Astrocyte of the spinal cord (primary cell): ENCODE results near the gene POC1B.

Experiments
- DNase-seq: peaks from one replicate; pipeline ENCODE4 v3.0.0; 2011; ENCODE audit warnings: low read depth, low spot score
- H3K4me3 ChIP-seq: 2 replicates; pipeline ENCODE4 v1.5.1; 2011; ENCODE audit warnings: low read depth, mild to moderate bottlenecking, low read length, moderate library complexity
- in situ Hi-C: cut with HindIII; loops from 2 replicates; pipeline ENCODE4 v1.10.0; 2017; ENCODE audit warnings: low sequenced_read_pairs
- TF ChIP-seq, protein P1 (sequence below): IDR thresholded peaks from 2 replicates; pipeline ENCODE4 v1.5.1; 2012; ENCODE audit warnings: low read depth, mild to moderate bottlenecking, low read length, inconsistent platforms

Gene POC1B

DNA sequence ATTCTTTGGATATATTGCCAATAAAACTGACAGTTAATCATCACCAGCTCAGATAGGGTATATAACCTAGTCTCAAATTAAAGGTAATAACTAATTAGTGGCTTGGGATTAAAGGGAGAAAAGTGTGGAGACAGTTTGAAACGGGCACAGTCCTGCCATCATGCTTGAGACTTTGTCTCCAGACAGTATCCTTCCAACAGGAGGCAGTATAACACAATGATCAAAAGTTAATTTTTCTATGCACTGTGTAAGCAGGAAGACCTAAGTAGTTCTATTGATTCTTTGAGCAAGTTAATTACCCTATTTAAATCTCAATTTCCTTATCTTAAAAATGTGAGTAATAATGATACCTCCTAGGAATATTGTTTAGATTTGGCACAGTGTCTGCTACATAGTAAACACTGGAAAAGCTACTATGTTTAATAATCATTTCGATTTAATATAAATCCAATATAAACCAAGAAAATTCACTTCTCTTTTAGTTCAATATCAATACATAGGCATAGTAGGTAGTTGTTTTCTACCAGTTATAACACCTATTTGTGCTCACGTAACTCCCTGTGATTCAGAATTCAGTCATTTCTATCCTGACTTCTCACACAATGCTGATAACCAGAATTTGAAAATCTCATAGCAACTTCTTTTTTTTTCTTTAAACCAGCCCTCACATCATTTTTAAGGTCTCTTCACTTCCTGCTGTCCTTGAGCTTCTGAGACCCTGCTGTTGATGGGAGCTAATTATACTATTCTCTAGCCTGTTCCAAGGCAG, 54.9 kb downstream of the POC1B start:
- H3K4me3 ChIP-seq, result no peak overlapping the region
- in situ Hi-C loops, result no loop called here
- DNase-seq, result peak; percentile 53
- TF ChIP-seq, protein P1, sequence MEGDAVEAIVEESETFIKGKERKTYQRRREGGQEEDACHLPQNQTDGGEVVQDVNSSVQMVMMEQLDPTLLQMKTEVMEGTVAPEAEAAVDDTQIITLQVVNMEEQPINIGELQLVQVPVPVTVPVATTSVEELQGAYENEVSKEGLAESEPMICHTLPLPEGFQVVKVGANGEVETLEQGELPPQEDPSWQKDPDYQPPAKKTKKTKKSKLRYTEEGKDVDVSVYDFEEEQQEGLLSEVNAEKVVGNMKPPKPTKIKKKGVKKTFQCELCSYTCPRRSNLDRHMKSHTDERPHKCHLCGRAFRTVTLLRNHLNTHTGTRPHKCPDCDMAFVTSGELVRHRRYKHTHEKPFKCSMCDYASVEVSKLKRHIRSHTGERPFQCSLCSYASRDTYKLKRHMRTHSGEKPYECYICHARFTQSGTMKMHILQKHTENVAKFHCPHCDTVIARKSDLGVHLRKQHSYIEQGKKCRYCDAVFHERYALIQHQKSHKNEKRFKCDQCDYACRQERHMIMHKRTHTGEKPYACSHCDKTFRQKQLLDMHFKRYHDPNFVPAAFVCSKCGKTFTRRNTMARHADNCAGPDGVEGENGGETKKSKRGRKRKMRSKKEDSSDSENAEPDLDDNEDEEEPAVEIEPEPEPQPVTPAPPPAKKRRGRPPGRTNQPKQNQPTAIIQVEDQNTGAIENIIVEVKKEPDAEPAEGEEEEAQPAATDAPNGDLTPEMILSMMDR, result peak; percentile 61

DNA sequence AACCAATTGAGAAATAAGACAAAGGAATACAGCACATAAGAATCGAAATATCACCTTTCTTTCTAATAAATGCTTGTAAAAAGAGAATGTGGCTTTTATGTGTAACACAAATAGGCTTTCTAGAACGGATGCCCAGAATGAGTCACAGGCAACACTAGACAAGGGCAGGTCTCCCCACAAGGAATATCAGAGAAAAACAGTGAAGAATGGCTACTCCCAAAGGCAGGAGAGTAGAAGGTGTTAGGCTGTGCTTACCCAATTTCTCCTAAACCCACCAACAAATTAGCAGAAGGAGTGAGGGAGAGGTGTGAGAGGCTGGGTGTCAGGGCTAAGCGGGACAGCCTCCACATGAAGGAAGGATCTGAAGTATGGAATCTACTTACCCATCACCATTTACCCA, 56.5 kb downstream of the POC1B start:
- DNase-seq, result peak; percentile 73
- in situ Hi-C loops, result no loop called here
- TF ChIP-seq, protein P1, result no peak
- H3K4me3 ChIP-seq, result no peak overlapping the region

DNA sequence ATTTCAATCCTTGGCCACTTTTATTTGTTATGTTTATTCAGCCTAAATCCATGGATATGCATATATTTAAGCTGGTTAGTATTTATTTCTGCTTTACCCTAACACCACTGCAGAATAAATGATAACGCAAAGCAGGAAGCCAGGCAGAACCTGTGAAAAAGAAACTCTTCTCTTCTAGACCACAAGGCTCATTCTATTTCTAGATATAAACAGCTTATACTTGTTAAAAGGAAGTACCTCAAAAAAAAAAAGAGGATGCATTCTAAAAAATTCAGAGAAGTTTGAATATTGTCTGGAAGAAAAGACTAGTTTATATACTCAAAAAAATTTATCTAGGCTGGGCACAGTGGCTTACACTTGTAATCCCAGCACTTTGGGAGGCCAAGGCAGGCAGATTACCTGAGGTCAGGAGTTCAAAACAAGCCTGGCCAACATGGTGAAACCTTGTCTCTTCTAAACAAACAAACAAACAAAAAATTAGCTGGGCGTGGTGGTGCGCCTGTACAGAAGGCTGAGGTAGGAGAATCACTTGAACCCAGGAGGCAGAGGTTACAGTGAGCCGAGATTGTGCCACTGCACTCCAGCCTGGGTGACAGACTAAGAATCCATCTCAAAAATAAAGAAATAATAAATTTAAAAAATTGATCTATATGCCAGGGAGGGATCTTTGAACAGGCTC, 57.1 kb downstream of the POC1B start:
- in situ Hi-C loops, result no loop called here
- H3K4me3 ChIP-seq, result no peak overlapping the region
- TF ChIP-seq, protein P1, result no peak
- no peak for DNase-seq

DNA sequence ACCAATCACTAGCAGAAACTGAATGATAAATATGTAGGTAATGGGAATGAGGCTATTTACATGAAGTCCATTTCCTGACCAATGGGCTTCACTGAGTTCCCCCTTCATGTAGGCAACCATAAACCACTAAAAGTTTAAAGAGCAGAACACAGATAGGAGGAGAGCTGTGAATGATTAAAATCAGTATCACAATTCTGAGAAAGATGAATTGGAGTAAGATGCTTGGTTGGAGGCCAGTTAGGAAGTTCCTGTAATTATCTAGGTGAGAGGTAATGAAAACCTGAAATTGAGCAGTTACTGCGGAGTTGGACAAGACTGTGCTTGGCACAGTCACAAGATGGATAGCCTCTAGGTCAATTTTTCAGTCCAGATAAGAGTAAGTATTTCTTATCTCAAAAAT, 57.8 kb downstream of the POC1B start:
- in situ Hi-C loops, result no loop called here
- no peak for DNase-seq
- no peak overlapping the region for H3K4me3 ChIP-seq
- TF ChIP-seq, protein P1, result no peak

DNA sequence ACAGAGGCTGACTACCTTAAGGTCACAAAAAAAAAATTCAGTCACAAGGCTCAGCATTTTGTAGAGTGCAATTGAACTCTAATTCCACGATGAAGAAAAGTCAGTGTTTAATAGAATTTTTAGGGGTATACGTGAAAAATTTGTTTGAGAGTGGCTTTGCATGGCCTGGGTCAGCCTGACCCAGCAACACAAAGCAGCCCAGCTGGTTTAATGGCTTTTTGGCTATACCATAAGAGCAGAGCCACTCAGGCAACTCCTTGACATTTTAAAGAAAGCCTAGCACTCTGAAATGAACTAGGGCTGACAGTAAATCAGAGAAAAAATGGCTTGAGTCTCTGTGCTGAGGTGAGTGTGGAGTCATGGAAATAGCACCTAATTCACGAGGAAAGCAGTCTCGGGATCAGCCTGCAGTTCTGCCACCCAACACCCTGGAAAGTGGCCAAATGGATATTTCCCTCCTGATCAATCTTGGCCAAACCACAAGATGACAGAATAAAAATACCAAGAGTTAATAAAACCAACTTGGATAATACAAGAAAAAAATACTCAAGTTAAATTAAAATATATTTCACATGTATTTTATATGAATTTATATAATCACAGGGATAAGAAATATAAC, 60.8 kb downstream of the POC1B start:
- in situ Hi-C loops, result no loop called here
- no peak for DNase-seq
- TF ChIP-seq, protein P1, result no peak
- no peak overlapping the region for H3K4me3 ChIP-seq

DNA sequence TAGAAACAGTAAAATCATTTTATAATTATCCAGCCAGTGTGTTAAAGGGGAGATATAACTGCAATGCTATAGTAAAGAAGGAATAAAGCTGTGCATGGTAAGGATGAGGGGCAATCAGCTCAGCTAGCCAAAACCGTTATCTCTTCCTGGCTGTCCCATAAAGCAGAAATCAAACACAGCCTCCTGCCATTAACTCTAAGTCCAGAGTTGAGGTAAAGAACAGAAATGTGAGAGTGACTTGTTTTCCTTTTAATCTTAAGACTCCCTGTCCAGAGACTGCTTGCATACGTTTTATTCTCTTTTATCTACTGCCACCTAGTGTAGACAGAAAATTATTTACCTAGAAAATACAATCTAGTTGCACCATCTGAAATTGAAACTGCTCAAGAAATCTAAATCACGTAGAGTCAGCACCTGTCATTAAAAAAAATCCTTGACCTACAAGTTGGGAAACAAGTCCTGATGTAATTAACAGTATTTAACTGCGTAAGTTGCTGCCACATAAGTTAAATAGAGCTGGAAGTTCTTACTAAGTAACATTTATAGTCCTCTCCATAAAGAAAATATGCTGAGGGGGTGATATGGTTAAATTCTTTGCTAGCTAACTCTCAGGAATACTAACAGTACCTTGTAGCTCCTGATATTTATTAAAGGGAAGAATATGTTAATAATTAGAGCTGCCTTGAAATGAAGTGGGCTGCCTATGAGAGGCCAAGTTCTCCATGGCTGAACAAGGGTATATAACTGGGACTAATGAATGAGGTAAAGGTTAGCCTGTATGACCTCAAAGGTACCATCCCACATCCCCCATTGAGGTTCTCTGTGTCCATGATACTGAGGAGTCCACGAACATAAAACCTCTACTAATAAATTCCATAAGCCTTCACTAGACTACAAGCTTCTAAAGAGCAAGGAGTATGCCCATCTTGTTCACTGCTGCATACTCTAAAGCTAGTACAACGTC, 63.9 kb downstream of the POC1B start:
- DNase-seq, result peak; percentile 83
- no peak overlapping the region for H3K4me3 ChIP-seq
- in situ Hi-C loops, result no loop called here
- TF ChIP-seq, protein P1, result peak; percentile 30
